RWPE1 (cell line): ENCODE data around the gene DCXR.
"Not testable (repeated sequence)": the region's sequence is repeated elsewhere in the genome, so short reads cannot be mapped to it uniquely, and the experiment has no call there.

Experiments used
- CTCF ChIA-PET: fragments of 350-600 bp; sonication (Branson Sonifier 250); formaldehyde crosslinking; extraction: SDS; loops from one replicate; lab custom pipeline; 2021; lab: Yijun Ruan, JAX
- POLR2A ChIA-PET: fragments of 400-600 bp; formaldehyde crosslinking; extraction: SDS; loops from one replicate; lab custom pipeline; 2020; ENCODE audit warnings: antibody characterized with exemption; ENCODE audit not compliant: low non-redundant PET; lab: Yijun Ruan, JAX
- DNase-seq: peaks from one replicate; pipeline ENCODE4 v3.0.0; 2012; ENCODE audit warnings: low spot score
- H3K27ac ChIP-seq: fragments of 450-650 bp; 2 replicates; pipeline ENCODE4 v1.5.1; 2017
- CTCF ChIP-seq: fragments of 450-650 bp; conservative IDR thresholded peaks from 2 replicates; pipeline ENCODE4 v1.5.1; 2017; ENCODE audit warnings: low read depth, mild to moderate bottlenecking

DCXR gene

GRCh38 chr17:82043507-82043906, 6.0 kb upstream of the DCXR start:
- no peak for TF ChIP-seq CTCF
- POLR2A ChIA-PET, result interaction anchor here (1.0 kb wide), 1 partner anchor 22 kb away, joined by 3 read pairs; no protein-coding TSS in a partner anchor
- H3K27ac ChIP-seq, result peak overlapping the region; percentile 1; the same call in 1 of the 2 replicates
- DNase-seq, result no peak
- CTCF ChIA-PET, result interaction anchor here (1.0 kb wide), 1 partner anchor 13 kb away, joined by 3 read pairs; no protein-coding TSS in a partner anchor

GRCh38 chr17:82042649-82043048, 5.2 kb upstream of the DCXR start:
- no peak for TF ChIP-seq CTCF
- CTCF ChIA-PET, result interaction anchor here (0.6 to 1.0 kb wide), 3 partner anchors 12 to 27 kb away, joined by 3 to 5 read pairs (median 4); no protein-coding TSS in a partner anchor
- no peak for DNase-seq
- POLR2A ChIA-PET, result no interaction called here
- H3K27ac ChIP-seq, result peak overlapping the region; percentile 1; the same call in 1 of the 2 replicates

DNA sequence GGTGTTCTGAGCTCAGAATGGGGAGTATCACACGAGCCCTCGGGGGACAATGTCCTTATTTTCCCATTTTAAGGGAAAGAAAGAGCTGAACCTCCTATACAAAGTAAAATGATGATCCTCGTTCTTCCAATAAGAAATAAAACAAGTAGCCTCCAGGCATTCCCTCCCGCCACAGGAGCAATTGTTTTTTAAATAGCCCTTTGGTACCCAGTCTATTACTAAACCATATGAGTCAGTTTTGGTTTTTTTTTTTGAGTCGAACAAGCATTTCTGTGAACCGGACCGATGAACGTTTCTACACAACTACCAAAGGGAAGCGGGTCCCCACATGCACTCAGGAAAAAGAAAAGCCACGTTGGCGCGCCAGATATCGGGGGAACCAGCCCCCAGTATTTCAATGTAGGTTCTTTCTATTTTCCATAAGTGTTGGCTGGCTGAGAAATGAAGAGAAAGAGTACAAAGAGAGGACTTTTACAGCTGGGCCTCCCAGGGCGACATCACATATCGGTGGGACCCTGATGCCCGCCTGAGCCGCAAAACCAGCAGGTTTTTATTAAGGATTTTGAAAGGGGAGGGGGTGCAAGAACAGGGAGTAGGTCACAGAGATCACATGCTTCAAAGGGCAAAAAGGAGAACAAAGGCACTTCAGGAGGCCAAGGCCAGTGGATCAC, 3.8 kb upstream of the DCXR start:
- CTCF ChIA-PET, result interaction anchor here (0.6 to 1.8 kb wide), 2 partner anchors 11 to 811 kb away, joined by 3 to 6 read pairs; no protein-coding TSS in a partner anchor
- no peak for DNase-seq
- POLR2A ChIA-PET, result no interaction called here

GRCh38 chr17:82039695-82040299, 2.3 kb upstream of the DCXR start:
- DNase-seq, result no peak
- no peak overlapping the region for H3K27ac ChIP-seq
- ChIA-PET CTCF (interaction anchor here (1.8 kb wide), 1 partner anchor 9 kb away, joined by 6 read pairs; no protein-coding TSS in a partner anchor), POLR2A (no interaction called here)
- no peak for TF ChIP-seq CTCF

More for the DNA sequence above, 3.8 kb upstream of the DCXR start:
- peak overlapping the region; percentile 33 for H3K27ac ChIP-seq
- TF ChIP-seq CTCF, result no peak

- DNase-seq, CTCF ChIA-PET, H3K27ac ChIP-seq: not testable (repeated sequence)
- POLR2A ChIA-PET, result interaction anchor here (0.7 kb wide), 1 partner anchor 10 kb away, joined by 3 read pairs; no protein-coding TSS in a partner anchor
These were observed 1.4 kb upstream of the DCXR start for GRCh38 chr17:82038796-82039409.

GRCh38 chr17:82037889-82038195, 345 bp upstream of the DCXR start:
- ChIA-PET CTCF (interaction anchor here (0.6 to 0.9 kb wide), 6 partner anchors 9 to 98 kb away, joined by 3 to 6 read pairs (median 4); partner anchors contain the start of genes ASPSCR1 and NOTUM), POLR2A (interaction anchor here (0.6 to 1.0 kb wide), 3 partner anchors 13 to 107 kb away, joined by 4 read pairs; partner anchors contain the start of genes CENPX and LRRC45)
- no peak for TF ChIP-seq CTCF
- peak overlapping the region; percentile 89 for H3K27ac ChIP-seq
- no peak for DNase-seq
